Measurements from ENCODE around the gene MYG1.

- no peak for TF ChIP-seq PATZ1 (CRISPR knock-in tag; IDR thresholded peaks at IDR 0.05; ENCODE audit: borderline replicate concordance)
- TF ChIP-seq BACH2 (CRISPR knock-in tag; IDR thresholded peaks at IDR 0.05; ENCODE audit: borderline replicate concordance): no peak
- TF ChIP-seq ARNTL (CRISPR knock-in tag; IDR thresholded peaks at IDR 0.05; ENCODE audit: borderline replicate concordance, low read depth): no peak
- no peak for TF ChIP-seq TSHZ2 (CRISPR knock-in tag; IDR thresholded peaks at IDR 0.05)
- no peak for TF ChIP-seq ZNF8 (CRISPR knock-in tag; IDR thresholded peaks at IDR 0.05)
- no peak for TF ChIP-seq ISL1 (CRISPR knock-in tag; IDR thresholded peaks at IDR 0.05)
- no peak for TF ChIP-seq GLIS3 (CRISPR knock-in tag; IDR thresholded peaks at IDR 0.05)
- no peak for TF ChIP-seq CREB5 (CRISPR knock-in tag; IDR thresholded peaks at IDR 0.05; ENCODE audit: low read depth)
- no peak for TF ChIP-seq CSRNP3 (CRISPR knock-in tag; IDR thresholded peaks at IDR 0.05)
- TF ChIP-seq ZNF565 (CRISPR knock-in tag; conservative IDR thresholded peaks at IDR 0.05; ENCODE audit: low read depth): no peak
- TF ChIP-seq TCF4 (CRISPR knock-in tag; IDR thresholded peaks at IDR 0.05; ENCODE audit: borderline replicate concordance): no peak
Observed at GRCh38 chr12:53325511-53326061, 26.1 kb downstream of the MYG1 start.

Data from SK-N-SH treated with all-trans-retinoic acid at 6 μM for 48 hours (cell line).